HT-29 (cell line): Measurements from ENCODE around the gene CYSLTR2. TPM values are rescaled to one million over a fixed set of nuclear protein-coding genes. Genes with fewer than 3 reads are reported as not detected.
"Not testable (repeated sequence)": the region's sequence is repeated elsewhere in the genome, so short reads cannot be mapped to it uniquely, and the experiment has no call there.

Experiments used
- DNase-seq: peaks from one replicate; pipeline ENCODE4 v3.0.0-alpha.2; 2015; ENCODE audit warnings: low spot score
- total RNA-seq: library from RNA; depleted of rRNA; stranded (reverse); fragments of >200 nt; shearing (Covaris generic); gene quantifications from 2 replicates; pipeline ENCODE4 v1.2.3, GENCODE V29; 2014

The CYSLTR2 gene
- total RNA-seq, 1 experiment from 2014 or later, result not detected

GRCh38 chr13:48644951-48645350, 8.8 kb upstream of the CYSLTR2 start:
- no peak for DNase-seq

GRCh38 chr13:48645845-48646244, 7.9 kb upstream of the CYSLTR2 start:
- no peak for DNase-seq

DNA sequence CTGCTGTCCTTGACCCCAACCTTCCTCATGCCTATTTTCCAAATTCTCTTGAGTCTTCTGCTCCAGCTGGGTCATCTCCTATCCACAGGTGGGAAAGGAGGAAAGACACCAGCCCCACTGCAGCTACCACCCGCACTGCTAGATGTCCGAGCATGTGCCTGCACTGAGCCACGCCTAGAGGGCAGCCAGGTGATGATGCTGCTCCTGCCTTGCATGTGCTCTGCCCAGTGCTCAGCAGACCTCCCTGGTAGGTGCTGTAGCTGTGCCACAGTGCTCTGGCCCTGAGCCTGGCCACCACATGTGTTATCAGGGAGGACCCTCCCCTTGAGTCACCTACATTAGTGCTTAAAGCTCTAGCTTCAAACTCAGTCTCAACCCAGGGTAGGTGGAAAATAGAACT, 6.9 kb upstream of the CYSLTR2 start:
- DNase-seq, result no peak

DNA sequence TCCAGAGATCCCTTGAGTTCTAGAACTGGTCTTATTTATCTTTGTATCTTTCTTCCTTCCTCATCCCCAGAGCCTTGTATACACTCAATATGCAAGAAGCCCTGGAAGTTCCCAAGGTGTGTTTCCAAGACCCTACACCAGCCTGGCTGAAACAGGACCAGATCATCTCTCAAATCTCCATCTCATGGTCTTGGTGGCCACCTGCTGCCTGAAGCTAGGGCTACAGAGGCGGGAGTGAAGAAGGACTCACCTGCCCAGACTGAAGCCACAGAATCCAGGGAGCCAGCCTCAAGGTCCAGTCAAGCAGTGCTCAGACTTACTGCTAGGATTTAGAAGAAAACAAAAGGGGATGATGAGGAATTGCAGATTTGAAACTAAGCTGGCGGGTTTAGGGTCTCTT, 6.1 kb upstream of the CYSLTR2 start:
- peak; percentile 44 for DNase-seq

GRCh38 chr13:48648446-48648845, 5.3 kb upstream of the CYSLTR2 start:
- no peak for DNase-seq

- no peak for DNase-seq
Measured at GRCh38 chr13:48652851-48653471, 768 bp upstream of the CYSLTR2 start.

- DNase-seq, result no peak
Measured at GRCh38 chr13:48654511-48654910, 782 bp downstream of the CYSLTR2 start.

GRCh38 chr13:48655291-48655690, 1.6 kb downstream of the CYSLTR2 start:
- DNase-seq, result no peak

DNA sequence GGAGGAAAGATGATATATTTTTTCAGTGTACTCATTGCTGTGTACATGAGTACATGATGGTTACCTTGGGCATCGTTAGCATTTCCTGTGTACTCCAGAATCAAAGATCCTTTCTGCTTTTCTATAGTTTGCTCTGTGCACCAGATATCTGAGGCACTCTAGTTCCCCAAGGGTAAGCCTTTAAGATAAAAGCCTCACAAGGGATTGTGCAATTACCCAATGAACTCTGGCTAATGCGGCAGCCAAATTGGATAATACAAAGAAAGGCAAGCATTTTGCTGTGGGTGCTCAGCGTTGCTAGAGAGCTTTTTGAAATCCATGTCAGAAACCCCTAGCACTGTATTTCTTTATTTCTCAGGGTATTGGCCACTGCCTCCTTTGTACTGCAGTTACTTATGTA, 2.9 kb downstream of the CYSLTR2 start:
- DNase-seq, result no peak

- no peak for DNase-seq
Measured at GRCh38 chr13:48660361-48661076, 6.8 kb downstream of the CYSLTR2 start.

DNA sequence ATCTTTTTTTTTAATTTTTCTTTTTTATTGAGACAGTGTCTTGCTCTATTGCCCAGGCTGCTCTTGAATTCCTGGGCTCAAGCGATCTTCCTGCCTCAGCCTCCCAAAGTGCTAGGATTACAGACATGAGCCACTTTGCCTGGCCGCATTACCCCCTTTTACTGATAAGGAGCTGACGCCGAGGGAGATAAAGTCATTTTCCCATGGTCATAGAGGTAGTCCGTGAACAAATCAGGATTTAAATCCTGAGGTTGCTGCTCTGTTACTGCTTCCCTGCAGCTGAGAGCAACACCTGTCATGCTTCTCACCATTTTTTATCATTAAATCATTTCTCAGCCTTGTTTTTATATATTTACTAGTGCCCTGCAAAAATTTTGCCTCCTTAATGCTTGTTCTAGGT, 7.4 kb downstream of the CYSLTR2 start:
- DNase-seq, result no peak

DNA sequence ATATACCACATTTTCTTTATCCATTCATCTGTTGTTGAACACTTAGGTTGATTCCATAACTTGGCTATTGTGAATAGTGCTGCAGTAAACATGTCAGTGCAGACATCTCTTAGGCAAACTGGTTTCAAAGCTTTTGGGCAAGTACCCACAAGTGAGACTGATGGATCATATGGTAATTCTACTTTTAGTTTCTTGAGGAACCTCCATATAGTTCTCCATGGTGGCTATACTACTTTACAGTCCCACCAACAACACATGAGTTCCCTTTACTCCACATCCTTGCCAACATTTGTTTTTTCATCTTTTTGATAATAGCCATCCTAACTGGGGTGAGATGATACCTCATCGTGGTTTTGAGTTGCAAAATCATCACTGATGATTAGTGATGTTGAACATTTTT, 8.5 kb downstream of the CYSLTR2 start:
- no peak for DNase-seq

DNA sequence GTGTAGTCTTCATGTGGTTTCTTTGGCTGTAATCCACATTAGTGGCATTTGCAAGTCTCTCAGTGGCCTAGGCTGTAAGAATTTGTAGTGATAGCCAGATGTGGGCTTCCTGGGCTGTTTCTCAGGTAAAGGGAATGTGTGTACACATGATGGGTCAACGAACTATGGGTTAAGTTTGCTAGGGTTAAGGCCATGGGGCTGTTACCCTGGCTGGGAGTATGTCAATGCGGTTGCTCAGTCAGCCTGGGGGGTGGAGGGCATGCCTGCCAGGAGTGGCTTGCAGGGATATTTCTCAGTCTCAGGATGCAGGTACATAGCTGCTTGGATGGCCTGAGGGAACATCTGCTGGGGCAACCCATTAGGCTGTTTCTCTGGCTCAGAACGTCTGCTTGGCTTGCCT, 13.4 kb downstream of the CYSLTR2 start:
- DNase-seq, result no peak

DNA sequence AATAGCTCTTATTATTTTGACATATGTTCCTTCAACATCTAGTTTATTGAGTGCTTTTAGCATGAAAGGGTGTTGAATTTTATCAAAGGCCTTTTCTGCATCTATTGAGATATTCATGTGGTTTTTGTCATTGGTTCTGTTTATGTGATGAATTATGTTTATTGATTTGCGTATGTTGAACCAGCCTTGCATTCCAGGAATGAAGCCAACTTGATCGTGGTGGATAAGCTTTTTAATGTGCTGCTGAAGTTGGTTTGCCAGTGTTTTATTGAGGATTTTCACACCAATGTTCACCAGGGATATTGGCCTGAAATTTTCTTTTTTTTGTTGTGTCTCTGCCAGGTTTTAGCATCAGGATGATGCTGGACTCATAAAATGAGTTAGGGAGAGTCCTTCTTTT, 17.7 kb downstream of the CYSLTR2 start:
- not testable (repeated sequence) for DNase-seq

DNA sequence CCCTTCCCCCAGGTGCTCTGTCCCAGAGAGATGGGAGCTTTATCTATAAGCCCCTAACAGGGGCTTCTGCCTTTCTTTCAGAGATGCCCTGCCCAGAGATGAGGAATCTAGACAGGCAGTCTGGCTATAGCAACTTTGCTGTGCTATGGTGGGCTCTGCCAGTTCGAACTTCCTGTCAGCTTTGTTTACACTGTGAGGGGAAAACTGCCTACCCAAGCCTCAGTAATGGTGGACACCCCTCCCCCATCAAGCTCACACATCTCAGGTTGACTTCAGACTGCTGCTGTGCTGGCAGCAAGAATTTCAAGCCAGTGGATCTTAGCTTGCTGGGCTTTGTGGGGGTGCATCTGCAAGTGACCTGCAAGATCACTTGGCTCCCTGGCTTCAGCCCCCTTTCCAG, 21.5 kb downstream of the CYSLTR2 start:
- DNase-seq, result no peak

DNA sequence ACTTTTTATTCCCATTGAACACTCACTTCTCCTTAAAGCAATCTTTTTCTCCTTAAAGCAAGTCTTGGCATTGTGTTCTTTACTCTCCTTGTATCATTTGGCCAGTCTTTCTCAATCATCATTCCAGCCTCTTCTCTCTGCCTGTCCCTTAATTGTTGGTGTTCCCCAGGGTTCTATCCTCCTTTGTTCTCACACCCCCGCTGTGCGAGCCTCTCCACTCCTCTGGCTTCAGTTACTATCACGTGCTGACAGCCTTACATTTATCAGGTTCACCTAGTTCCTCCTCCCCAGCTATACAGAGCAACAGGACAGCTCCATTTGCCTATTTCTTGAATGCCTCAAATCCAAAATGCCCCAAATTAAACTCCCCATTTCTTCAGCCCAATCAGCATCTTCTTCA, 24.6 kb downstream of the CYSLTR2 start:
- DNase-seq, result no peak

DNA sequence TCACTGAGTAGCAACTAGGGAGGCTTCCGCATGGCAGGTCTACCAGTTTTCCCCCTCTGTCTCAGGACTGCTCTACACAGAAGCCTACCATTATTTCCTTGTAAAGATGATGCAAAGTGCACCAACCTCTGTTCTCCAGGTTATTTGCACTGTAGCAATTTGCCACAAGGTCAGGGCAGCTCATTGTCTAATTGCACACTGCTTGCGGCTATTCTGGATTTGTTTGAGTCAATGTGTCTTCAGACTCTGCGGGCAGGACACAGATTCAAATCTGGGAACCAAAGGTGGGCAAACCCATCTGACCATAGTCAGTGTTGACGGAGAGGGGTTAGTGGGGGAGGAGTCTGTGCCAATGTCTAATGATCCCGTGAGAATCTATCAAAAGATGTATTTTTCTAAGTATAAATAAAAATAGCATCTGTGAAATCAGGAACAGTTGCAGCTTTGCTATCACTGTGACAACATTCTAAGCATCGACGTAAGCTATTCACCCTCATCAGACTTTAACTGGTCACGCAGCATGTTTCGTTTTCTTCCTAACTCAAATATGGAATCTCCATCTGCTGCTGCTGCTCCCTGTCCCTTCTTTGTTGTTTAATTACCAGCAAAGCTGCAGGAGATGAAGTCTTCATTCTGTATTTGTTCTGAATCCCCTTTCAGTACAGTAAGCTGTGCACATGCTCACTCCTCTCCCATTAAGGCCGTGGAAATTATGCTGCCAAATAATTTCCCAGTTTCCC, 26.4 kb downstream of the CYSLTR2 start:
- no peak for DNase-seq

DNA sequence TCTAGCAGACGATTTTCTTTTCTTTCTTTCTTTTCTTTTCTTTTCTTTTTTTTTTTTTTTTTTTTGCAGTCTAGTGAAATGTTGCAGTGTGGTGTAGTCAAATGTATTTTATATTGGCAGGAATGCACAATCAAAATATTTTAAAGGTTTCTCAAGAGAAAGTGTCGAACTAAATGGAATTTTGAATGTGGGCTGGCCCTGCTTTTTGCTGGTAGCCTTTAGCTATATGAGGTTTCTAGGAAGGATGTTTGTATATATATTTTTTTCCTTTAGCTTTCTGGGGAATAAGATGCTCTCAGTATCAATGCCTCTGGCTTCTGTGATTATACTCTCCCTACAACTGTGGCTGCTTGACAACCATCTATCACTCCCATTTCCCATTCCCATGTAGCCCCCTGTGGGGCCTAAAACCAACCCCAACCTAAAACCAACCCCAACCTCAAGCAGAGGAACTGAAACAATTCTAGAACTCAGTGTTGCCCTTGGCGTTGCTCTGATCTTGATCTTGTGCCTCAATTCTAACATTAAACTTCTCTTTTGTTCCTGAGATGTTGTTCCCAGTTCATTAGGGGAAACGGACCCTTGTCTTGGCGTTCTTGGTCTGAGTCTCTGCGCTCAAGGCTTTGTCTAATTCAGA, 27.1 kb downstream of the CYSLTR2 start:
- no peak for DNase-seq

DNA sequence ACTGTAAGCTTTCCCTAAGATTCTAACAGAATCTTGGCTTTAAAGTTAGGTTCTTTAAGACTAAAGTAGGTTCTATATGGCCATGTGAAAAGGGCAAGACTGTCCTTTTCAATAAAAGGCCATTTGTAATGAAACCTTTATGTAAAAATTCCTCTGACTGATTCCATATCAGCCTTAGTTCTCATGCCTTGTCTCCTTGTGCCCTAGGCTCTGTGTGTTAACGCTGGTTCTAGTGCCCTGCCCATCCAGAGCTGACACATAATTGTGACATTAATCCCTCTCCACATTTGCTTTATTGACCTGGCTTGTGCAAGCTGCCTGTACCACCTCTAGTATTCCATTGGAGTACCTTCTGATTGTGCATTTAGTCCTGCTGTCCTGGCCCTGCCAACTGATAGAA, 28.2 kb downstream of the CYSLTR2 start:
- no peak for DNase-seq

DNA sequence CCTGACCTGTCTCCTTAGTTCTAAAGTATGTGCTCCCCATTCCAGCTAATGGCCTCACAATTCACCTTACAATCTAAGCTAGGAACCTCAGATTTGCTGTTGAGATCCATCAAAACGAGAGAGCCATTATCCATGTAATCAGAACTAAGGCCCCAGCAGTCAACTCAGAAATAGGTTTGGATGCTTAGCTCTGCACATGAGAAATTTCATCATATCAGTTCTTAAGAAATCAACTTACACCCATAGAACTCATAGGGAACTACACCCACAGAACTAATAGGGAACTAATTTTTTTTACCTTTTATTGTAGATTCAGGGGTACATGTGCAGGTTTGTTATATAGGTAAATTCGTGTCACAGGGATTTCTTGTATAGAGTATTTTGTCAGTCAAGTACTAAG, 28.7 kb downstream of the CYSLTR2 start:
- DNase-seq, result no peak

- no peak for DNase-seq
Measured at GRCh38 chr13:48686636-48687210, 33.0 kb downstream of the CYSLTR2 start.

DNA sequence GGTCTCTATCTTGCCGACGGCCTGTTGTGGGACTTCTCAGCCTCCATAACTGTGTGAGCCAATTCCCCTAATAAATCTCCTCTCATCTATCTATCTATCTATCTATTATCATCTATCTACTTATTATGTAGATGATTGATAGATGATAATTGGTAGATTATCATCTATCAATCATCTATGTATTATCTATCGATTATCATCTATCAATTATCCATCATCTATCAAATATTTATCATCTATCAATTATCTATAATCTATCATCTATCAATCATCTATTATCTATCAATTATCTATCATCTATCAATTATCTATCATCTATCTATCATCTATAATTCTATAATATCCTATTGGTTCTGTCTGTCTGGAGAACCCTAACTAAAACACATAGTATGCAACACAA, 33.5 kb downstream of the CYSLTR2 start:
- DNase-seq, result no peak
